ENCODE data around the gene SRP9. TPM values are rescaled to one million over a fixed set of nuclear protein-coding genes. Genes with fewer than 3 reads are reported as not detected.

Gene SRP9
- total and polyA plus RNA-seq, 10 of the 15 experiments (the other 5 are each of a cell fraction or from before 2014, with no cell fraction given) = 248 to 1,200 (median 514) TPM

GRCh38 chr1:225769687-225770086 lies 7.9 kb upstream of the SRP9 start (continued):
- no peak for TF ChIP-seq CUX1 (IDR thresholded peaks at IDR 0.05; ENCODE audit: insufficient replicate concordance, low read depth, low read length)
- no peak for TF ChIP-seq MYB (IDR thresholded peaks at IDR 0.05; ENCODE audit: borderline replicate concordance, low read depth, low read length)

- H3K4me3 ChIP-seq = no peak overlapping the region
- no peak overlapping the region for H3K4me2 ChIP-seq (ENCODE audit: control insufficient read depth, insufficient read depth)
- no peaks in the 10 kb centered on the region for H3K27me3 ChIP-seq (replicated peaks in 1 of 2; ENCODE audit: control insufficient read depth in 2 of 2, insufficient read depth in 2 of 2, low read length in 1 of 2)
- no peak for DNase-seq (ENCODE audit: low read depth, low spot score)
- H3K9ac ChIP-seq (ENCODE audit: control insufficient read depth, insufficient read depth, low read length) = no peak overlapping the region
- H3K36me3 ChIP-seq (ENCODE audit: control insufficient read depth in 2 of 2, insufficient read depth in 2 of 2, low read length in 1 of 2) = no peaks in the 10 kb centered on the region
- no peak overlapping the region for H2AFZ ChIP-seq (ENCODE audit: control insufficient read depth, low read depth, low read length)
- ChIA-PET POLR2A (no interaction called here), RAD21 (ENCODE audit: unreplicated experiment) (no interaction called here), CTCF (interaction anchor here (0.6 to 1.4 kb wide), 5 partner anchors 31 to 296 kb away, joined by 3 to 4 read pairs (median 3); no protein-coding TSS in a partner anchor), SMC1A (ENCODE audit: uncharacterized antibody, unreplicated experiment) (interaction anchor here (0.8 to 2.3 kb wide), 2 partner anchors 192 to 216 kb away, joined by 4 to 9 read pairs; no protein-coding TSS in a partner anchor)
- intact Hi-C loops (cut with micrococcal nuclease; ENCODE audit: unreplicated experiment) (loop anchor here (5.0 to 10.0 kb wide), 2 partner anchors 218 to 344 kb away; no protein-coding TSS in a partner anchor), in situ Hi-C loops (cut with MboI) (loop anchor here (10.0 kb wide), 1 partner anchor 296 kb away; no protein-coding TSS in a partner anchor)
- WGBS (ENCODE audit: insufficient coverage, insufficient replicate concordance, low lambda C conversion rate, missing lambda C conversion rate) = 62% methylated on average over 10 of the region's 11 CpGs
- no peaks in the 10 kb centered on the region for H3K79me2 ChIP-seq (ENCODE audit: control insufficient read depth, insufficient read depth, low read length)
- ATAC-seq = no peak
- H3K4me1 ChIP-seq (ENCODE audit: control insufficient read depth, insufficient read depth, low read length) = no peaks in the 10 kb centered on the region
- no peak overlapping the region for H3K27ac ChIP-seq (ENCODE audit: control insufficient read depth, insufficient read depth)
- H3K9me3 ChIP-seq (replicated peaks; ENCODE audit: control insufficient read depth, insufficient read depth, low read length) = no peaks in the 10 kb centered on the region; the same call in 2 of the 3 replicates
- no TSS peak for BruUV-seq (replicated peaks)
- no peak for FAIRE-seq
- H4K20me1 ChIP-seq (ENCODE audit: control insufficient read depth, insufficient read depth) = no peaks in the 10 kb centered on the region
- TF ChIP-seq RCOR1 (conservative IDR thresholded peaks at IDR 0.05; ENCODE audit: low read depth, low read length) (no peak), MEF2B (IDR thresholded peaks at IDR 0.05; ENCODE audit: partially characterized antibody, poor library complexity, severe bottlenecking) (no peak), SMARCA5 (IDR thresholded peaks at IDR 0.05) (no peak), EZH2 (IDR thresholded peaks at IDR 0.05; ENCODE audit: borderline replicate concordance, control insufficient read depth, low read depth, low read length) (no peak), HCFC1 (IDR thresholded peaks at IDR 0.05; ENCODE audit: low read length) (no peak), EP300 (IDR thresholded peaks at IDR 0.05; ENCODE audit: borderline replicate concordance in 1 of 2, control insufficient read depth in 1 of 2, low read depth in 2 of 2, low read length in 2 of 2) (no peak), KLF5 (IDR thresholded peaks at IDR 0.05; ENCODE audit: partially characterized antibody) (no peak)
Measured at GRCh38 chr1:225770561-225771248, 6.9 kb upstream of the SRP9 start.
